B cell (primary cell): ENCODE results near the gene NPAS3. TPM values are rescaled to one million over a fixed set of nuclear protein-coding genes. Genes with fewer than 3 reads are reported as not detected.

Source experiments
- ATAC-seq: fragments of 200-7000 bp; cut with Tn5 transposase; one replicate; pipeline ENCODE4 v1.10.0; 2021; ENCODE audit warnings: low read depth, mild to moderate bottlenecking, moderate number of reproducible peaks, moderate library complexity
- CTCF ChIA-PET: fragments of 350-600 bp; sonication (Branson Sonifier 250); formaldehyde crosslinking; loops from one replicate; lab custom pipeline; 2021; ENCODE audit warnings: antibody characterized with exemption, inconsistent platforms; lab: Charles Lee
- POLR2A ChIA-PET: fragments of 350-600 bp; sonication (Branson Sonifier 250); formaldehyde crosslinking; loops from one replicate; lab custom pipeline; 2021; ENCODE audit warnings: antibody characterized with exemption; lab: Charles Lee
- DNase-seq: peaks from one replicate; pipeline ENCODE4 v3.0.0; 2013
- H2AFZ ChIP-seq: 2 replicates; pipeline ENCODE4 v1.6.1; 2012; ENCODE audit warnings: mild to moderate bottlenecking, low read depth, low read length; ENCODE audit not compliant: insufficient read depth, poor library complexity, severe bottlenecking
- H3K27ac ChIP-seq, 2 donors: 1 replicate in 1 of 2; 2 replicates in 1 of 2; pipeline ENCODE4 v1.5.1; 2012 to 2013; ENCODE audit warnings: low read length in 2 of 2, mild to moderate bottlenecking in 2 of 2, moderate library complexity in 1 of 2
- H3K27me3 ChIP-seq, 4 experiments: fragments of 200-600 bp in 1 of 4; sonication (generic) in 1 of 4; replicated peaks in 1 of 4; 1 replicate in 2 of 4; 2 replicates in 2 of 4; pipeline versions ENCODE4 v1.6.1 to v1.7.0; 2013 to 2016; ENCODE audit warnings: low read length in 3 of 4, mild to moderate bottlenecking in 2 of 4, mixed read lengths in 1 of 4, moderate library complexity in 1 of 4; ENCODE audit not compliant: insufficient read depth in 4 of 4, control insufficient read depth in 3 of 4; ENCODE audit errors: control extremely low read depth in 1 of 4
- H3K36me3 ChIP-seq, 2 experiments: replicated peaks in 1 of 2; 1 replicate in 1 of 2; 2 replicates in 1 of 2; pipeline versions ENCODE4 v1.6.1 to v1.7.1; 2013; ENCODE audit warnings: low read length in 1 of 2; ENCODE audit not compliant: insufficient read depth in 2 of 2, control insufficient read depth in 1 of 2; ENCODE audit errors: control extremely low read depth in 1 of 2, extremely low read depth in 1 of 2
- H3K4me1 ChIP-seq, 2 donors: fragments of 200-600 bp in 1 of 2; sonication (generic) in 1 of 2; 1 replicate in 1 of 2; 2 replicates in 1 of 2; pipeline versions ENCODE4 v1.5.1 to v1.6.1; 2013 to 2017; ENCODE audit warnings: low read length in 2 of 2; ENCODE audit not compliant: control insufficient read depth in 2 of 2, insufficient read depth in 2 of 2
- H3K4me2 ChIP-seq: replicated peaks from 2 replicates; pipeline ENCODE3; 2012; ENCODE audit warnings: mild to moderate bottlenecking, low read depth, low read length; ENCODE audit not compliant: poor library complexity, severe bottlenecking
- H3K4me3 ChIP-seq, 5 experiments: fragments of 200-600 bp in 1 of 5; sonication (generic) in 1 of 5; 1 replicate in 3 of 5; 2 replicates in 2 of 5; pipeline versions ENCODE4 v1.5.1 to v1.7.0; 2011 to 2016; ENCODE audit warnings: low read length in 4 of 5, mild to moderate bottlenecking in 4 of 5, low read depth in 2 of 5, control low read depth in 1 of 5, moderate library complexity in 1 of 5; ENCODE audit not compliant: insufficient read depth in 1 of 5; ENCODE audit errors: control extremely low read depth in 1 of 5, extremely low read depth in 1 of 5
- H3K79me2 ChIP-seq: fragments of 200-600 bp; sonication (generic); one replicate; pipeline ENCODE4 v1.6.0; 2016; ENCODE audit warnings: low read length; ENCODE audit not compliant: control insufficient read depth, insufficient read depth
- H3K9ac ChIP-seq: fragments of 200-600 bp; sonication (generic); 2 replicates; pipeline ENCODE4 v1.6.1; 2017; ENCODE audit warnings: mild to moderate bottlenecking, low read length, moderate library complexity
- H3K9me3 ChIP-seq, 3 donors: one replicate each; pipeline versions ENCODE4 v1.6.1 to v1.7.1; 2013; ENCODE audit warnings: low read length in 2 of 3; ENCODE audit not compliant: control insufficient read depth in 2 of 3, insufficient read depth in 1 of 3; ENCODE audit errors: control extremely low read depth in 1 of 3
- H4K20me1 ChIP-seq: 2 replicates; pipeline ENCODE4 v1.6.0; 2012; ENCODE audit warnings: mild to moderate bottlenecking, low read length; ENCODE audit not compliant: insufficient read depth, control insufficient read depth, poor library complexity, severe bottlenecking
- H3K27ac Mint-ChIP-seq: one replicate; pipeline ENCODE4 v1.8.0; 2021; ENCODE audit warnings: mixed read lengths
- H3K27me3 Mint-ChIP-seq: one replicate; pipeline ENCODE4 v1.8.0; 2021; ENCODE audit warnings: mixed read lengths
- H3K4me1 Mint-ChIP-seq: one replicate; pipeline ENCODE4 v1.8.0; 2021; ENCODE audit warnings: mixed read lengths
- H3K4me3 Mint-ChIP-seq: one replicate; pipeline ENCODE4 v1.8.0; 2021; ENCODE audit warnings: mixed read lengths
- H3K9me3 Mint-ChIP-seq: one replicate; pipeline ENCODE4 v1.8.0; 2022; ENCODE audit warnings: mixed read lengths; ENCODE audit not compliant: insufficient read depth
- CTCF ChIP-seq: fragments of 200-600 bp; IDR thresholded peaks from one replicate; pipeline ENCODE4 v1.8.0; 2022; ENCODE audit warnings: antibody characterized with exemption, mild to moderate bottlenecking
- EZH2 ChIP-seq: IDR thresholded peaks from 2 replicates; pipeline ENCODE4 v1.6.1; 2012; ENCODE audit warnings: borderline replicate concordance, low read depth, mild to moderate bottlenecking, moderate library complexity, low read length; ENCODE audit not compliant: insufficient read depth, poor library complexity, severe bottlenecking
- WGBS: methylation state at CpG from one replicate; pipeline ENCODE4 v1.1.5; 2013; ENCODE audit warnings: missing lambda C conversion rate; ENCODE audit not compliant: insufficient coverage; 5-methylcytosine and 5-hydroxymethylcytosine counted together
- intact Hi-C: fragments of 100-400 bp; cut with micrococcal nuclease; formaldehyde crosslinking; loops from one replicate; pipeline ENCODE4 v1.10.0; 2022
- polyA plus RNA-seq: library from polyadenylated mRNA; depleted of rRNA; stranded (reverse); fragments of >200 nt; gene quantifications from 2 replicates; pipeline ENCODE4 v1.2.3, GENCODE V29; 2012
- total RNA-seq, 2 donors: library from RNA; stranded (reverse); fragments of 120-200 nt in 1 of 2; gene quantifications; 1 replicate in 1 of 2; 2 replicates in 1 of 2; pipeline versions ENCODE4 v1.2.3 to v1.2.4, GENCODE V29; 2013 to 2022

The NPAS3 gene
- total and polyA plus RNA-seq, 2 donors (not counting 1 experiment from before 2014, with no cell fraction given): not detected

GRCh38 chr14:33134162-33134561 lies 195.5 kb downstream of the NPAS3 start:
- ChIA-PET CTCF (no interaction called here), POLR2A (no interaction called here)
- Histone ChIP-seq H3K27ac (no peak overlapping the region), H4K20me1 (no peaks in the 10 kb centered on the region), H3K4me3 (no peak overlapping the region), H3K36me3 (no peaks in the 10 kb centered on the region), H3K79me2 (no peaks in the 10 kb centered on the region), H3K9ac (no peak overlapping the region), H3K4me2 (no peak overlapping the region), H2AFZ (no peak overlapping the region), H3K4me1 (no peaks in the 10 kb centered on the region), H3K27me3 (no peaks in the 10 kb centered on the region), H3K9me3 (peaks cover 0 to 5% (median 0%) of the 10 kb centered on the region in 3 donors)
- ATAC-seq (no peak), DNase-seq (no peak)
- Mint-ChIP-seq H3K27ac (no peak overlapping the region), H3K27me3 (no peaks in the 10 kb centered on the region), H3K9me3 (peaks cover 6% of the 10 kb centered on the region), H3K4me3 (no peak overlapping the region), H3K4me1 (no peaks in the 10 kb centered on the region)
- intact Hi-C loops: no loop called here
- TF ChIP-seq EZH2 (no peak), CTCF (no peak)
- WGBS: no CpG with 5 or more reads among the region's 4 CpGs

GRCh38 chr14:33134975-33135374 lies 196.3 kb downstream of the NPAS3 start:
- H2AFZ ChIP-seq: no peak overlapping the region
- H3K27ac Mint-ChIP-seq: no peak overlapping the region
- ATAC-seq (no peak), DNase-seq (no peak)
- H3K4me3 ChIP-seq: no peak overlapping the region
- ChIA-PET CTCF (interaction anchor here (0.6 kb wide), 1 partner anchor 111 kb away, joined by 4 read pairs; no protein-coding TSS in a partner anchor), POLR2A (no interaction called here)
- no peaks in the 10 kb centered on the region for H3K4me1 ChIP-seq
- H4K20me1 ChIP-seq: no peaks in the 10 kb centered on the region
- H3K4me3 Mint-ChIP-seq: no peak overlapping the region
- intact Hi-C loops: no loop called here
- no peak overlapping the region for H3K27ac ChIP-seq
- TF ChIP-seq EZH2 (no peak), CTCF (no peak)
- no peaks in the 10 kb centered on the region for H3K27me3 ChIP-seq
- H3K4me1 Mint-ChIP-seq: no peaks in the 10 kb centered on the region
- no peak overlapping the region for H3K4me2 ChIP-seq
- peaks cover 0 to 5% (median 0%) of the 10 kb centered on the region in 3 donors for H3K9me3 ChIP-seq
- peaks cover 6% of the 10 kb centered on the region for H3K9me3 Mint-ChIP-seq
- no peak overlapping the region for H3K9ac ChIP-seq
- 100% methylated on average over 1 of the region's 3 CpGs for WGBS
- no peaks in the 10 kb centered on the region for H3K27me3 Mint-ChIP-seq
- H3K36me3 ChIP-seq: no peaks in the 10 kb centered on the region
- H3K79me2 ChIP-seq: no peaks in the 10 kb centered on the region
